OCI-LY7 (cell line): Measurements from ENCODE around the gene RBFOX1.

Experiments
- CTCF ChIP-seq: fragments of 200-600 bp; sonication (generic); conservative IDR thresholded peaks from 2 replicates; pipeline ENCODE4 v1.5.1; 2014; ENCODE audit warnings: mild to moderate bottlenecking, antibody characterized with exemption, low read length, moderate library complexity, mixed read lengths
- EZH2phosphoT487 ChIP-seq: fragments of 200-600 bp; sonication (generic); IDR thresholded peaks from 2 replicates; pipeline ENCODE4 v1.6.1; 2018; ENCODE audit warnings: low read depth, borderline replicate concordance, mild to moderate bottlenecking, mixed run types, antibody characterized with exemption, low read length, moderate library complexity, mixed read lengths

- no peak for TF ChIP-seq CTCF
- no peak for TF ChIP-seq EZH2phosphoT487
Measured at GRCh38 chr16:7324321-7324720, 8.3 kb upstream of the RBFOX1 start.
